ENCODE measurements around the gene HMGA1.

The HMGA1 gene

DNA sequence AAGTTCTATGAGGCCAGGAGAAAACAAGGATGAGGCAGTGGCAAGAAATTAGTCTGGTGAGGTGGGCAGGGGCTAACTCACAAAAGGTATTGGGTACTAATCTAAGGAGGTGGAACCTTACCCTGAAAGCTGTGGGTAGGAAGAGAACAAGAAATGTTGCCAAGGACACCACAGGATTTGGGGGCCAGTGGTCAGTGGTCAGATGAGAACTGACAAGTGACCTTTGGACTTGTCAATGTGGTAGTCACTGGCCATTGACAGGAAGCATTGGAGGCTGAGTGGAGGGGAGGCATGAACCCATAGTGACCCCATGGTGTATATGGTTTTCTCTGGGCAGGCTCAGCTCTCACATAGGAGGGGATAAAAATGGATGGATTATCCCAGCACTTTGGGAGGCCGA, 37.5 kb downstream of the HMGA1 start:
- H3K9ac ChIP-seq (ENCODE audit: insufficient read length) = no peak overlapping the region
- TF ChIP-seq FOXP2 (optimal IDR thresholded peaks at IDR 0.05; ENCODE audit: control extremely low read depth, extremely low read length, insufficient read depth) (no peak), POLR2AphosphoS5 (IDR thresholded peaks at IDR 0.05; ENCODE audit: borderline replicate concordance, low read depth, low read length) (no peak), EZH2 (IDR thresholded peaks at IDR 0.05) (no peak)
- DNase-seq (ENCODE audit: low read depth, low spot score) = no peak

DNA sequence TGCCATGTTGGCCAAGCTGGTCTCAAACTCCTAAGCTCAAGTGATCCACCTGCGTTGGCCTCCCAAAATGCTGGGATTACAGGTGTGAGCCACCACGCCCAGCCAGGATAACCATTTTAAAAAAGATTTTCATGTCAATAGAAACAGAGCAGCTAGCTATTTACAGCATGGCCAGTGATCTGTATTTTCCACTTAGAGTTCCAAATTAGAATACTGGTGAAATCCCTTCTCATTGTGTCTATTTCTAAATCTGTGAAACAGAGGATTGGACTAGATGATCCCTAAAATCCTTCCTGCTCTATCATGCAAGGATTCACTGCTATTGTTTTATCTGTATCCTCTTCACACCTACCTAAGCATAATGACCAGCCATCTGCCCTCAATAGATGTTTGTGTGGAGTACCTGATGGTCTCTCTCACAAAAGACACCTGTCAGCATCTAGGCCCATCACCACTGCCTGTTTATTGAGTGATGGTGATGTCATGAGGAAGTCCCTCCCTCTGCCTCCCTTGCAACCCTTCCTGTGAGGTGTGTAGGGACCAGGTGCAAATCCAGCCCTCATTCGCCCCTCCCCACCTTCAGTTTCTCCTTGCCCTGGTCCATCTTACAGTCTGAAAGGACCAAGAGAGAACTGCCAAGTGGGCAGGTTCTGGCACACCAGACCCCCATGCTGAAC, 38.6 kb downstream of the HMGA1 start:
- Histone ChIP-seq H3K36me3 (ENCODE audit: insufficient read depth, low read length) (peaks cover 8% of the 10 kb centered on the region; the same call in 1 of the 2 replicates), H3K9me3 (ENCODE audit: low read depth, low read length) (no peaks in the 10 kb centered on the region), H3K27ac (no peak overlapping the region), H3K4me3 (no peak overlapping the region), H3K9ac (ENCODE audit: insufficient read length) (no peak overlapping the region)
- no peak for DNase-seq (ENCODE audit: low read depth, low spot score)
- no peak for TF ChIP-seq POLR2AphosphoS5 (IDR thresholded peaks at IDR 0.05; ENCODE audit: borderline replicate concordance, low read depth, low read length)
- TF ChIP-seq EZH2 (IDR thresholded peaks at IDR 0.05) = no peak
- TF ChIP-seq FOXP2 (optimal IDR thresholded peaks at IDR 0.05; ENCODE audit: control extremely low read depth, extremely low read length, insufficient read depth) = no peak

More for the DNA sequence above, 37.5 kb downstream of the HMGA1 start:
- H3K36me3 ChIP-seq (ENCODE audit: insufficient read depth, low read length) = no peaks in the 10 kb centered on the region; the same call in 1 of the 2 replicates
- H3K27ac ChIP-seq = no peak overlapping the region
- no peak overlapping the region for H3K4me3 ChIP-seq
- H3K9me3 ChIP-seq (ENCODE audit: low read depth, low read length) = no peaks in the 10 kb centered on the region

DNA sequence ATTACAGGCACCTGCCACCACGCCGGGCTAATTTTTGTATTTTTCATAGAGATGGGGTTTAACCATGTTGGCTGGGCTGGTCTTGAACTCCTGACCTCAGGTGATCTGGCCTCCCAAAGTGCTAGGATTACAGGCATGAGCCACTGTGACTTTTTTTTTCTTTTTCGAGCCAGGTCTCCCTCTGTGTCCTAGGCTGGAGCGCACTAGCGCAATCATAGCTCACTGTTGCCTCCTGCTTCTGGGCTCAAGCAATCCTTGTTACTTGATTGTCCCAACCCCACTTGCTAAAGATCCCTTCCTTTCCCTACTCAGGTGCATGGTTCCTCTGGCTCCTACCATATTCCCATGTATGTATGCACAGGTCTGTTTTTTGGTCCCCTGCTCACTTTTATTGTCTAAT, 39.5 kb downstream of the HMGA1 start:
- no peaks in the 10 kb centered on the region for H3K9me3 ChIP-seq (ENCODE audit: low read depth, low read length)
- no peak overlapping the region for H3K27ac ChIP-seq
- DNase-seq (ENCODE audit: low read depth, low spot score) = no peak
- no peak overlapping the region for H3K9ac ChIP-seq (ENCODE audit: insufficient read length)
- H3K4me3 ChIP-seq = no peak overlapping the region
- TF ChIP-seq EZH2 (IDR thresholded peaks at IDR 0.05) (no peak), FOXP2 (optimal IDR thresholded peaks at IDR 0.05; ENCODE audit: control extremely low read depth, extremely low read length, insufficient read depth) (no peak), POLR2AphosphoS5 (IDR thresholded peaks at IDR 0.05; ENCODE audit: borderline replicate concordance, low read depth, low read length) (no peak)
- peaks cover 14% of the 10 kb centered on the region; the same call in 1 of the 2 replicates for H3K36me3 ChIP-seq (ENCODE audit: insufficient read depth, low read length)

DNA sequence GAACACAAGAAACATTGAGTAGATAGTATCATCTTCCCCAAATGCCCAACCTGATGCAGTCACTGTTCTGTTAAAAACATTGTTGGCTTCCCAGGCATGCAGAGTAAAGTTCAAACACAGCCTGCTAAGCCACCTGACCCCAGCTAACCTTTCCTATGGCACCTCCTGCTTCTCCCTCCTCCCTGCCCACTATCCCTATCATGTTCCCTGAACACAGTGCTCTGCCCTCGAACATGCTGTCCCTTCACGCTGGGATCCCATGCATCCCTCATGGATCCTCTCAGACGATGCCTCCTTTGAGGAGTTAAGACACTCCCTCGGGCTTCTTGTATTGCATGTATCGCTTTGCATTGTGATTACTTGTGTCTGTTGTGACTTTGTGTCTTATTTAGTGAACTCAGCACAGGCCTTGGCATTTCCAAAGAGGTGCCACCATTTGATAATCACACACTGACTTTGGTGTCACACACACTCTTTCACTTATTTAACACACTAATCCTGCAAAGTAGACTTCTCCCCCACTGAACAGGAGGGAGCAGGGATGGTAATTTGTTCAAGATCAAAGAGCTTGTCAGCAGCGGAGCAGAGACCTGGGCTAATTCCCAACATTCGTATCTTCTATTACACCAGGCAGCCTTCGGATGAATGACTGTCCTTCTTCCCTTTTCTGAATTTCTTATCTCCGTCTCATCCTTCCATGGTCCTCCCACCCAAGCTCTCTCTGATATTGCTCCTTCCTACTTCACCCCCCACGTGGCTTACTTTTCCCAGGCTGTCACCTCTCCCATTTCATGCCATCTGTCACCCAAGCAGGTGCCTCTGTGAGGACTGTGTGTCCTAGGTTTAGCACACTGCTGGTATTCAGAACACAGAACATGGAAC, 40.4 kb downstream of the HMGA1 start:
- Histone ChIP-seq H3K36me3 (ENCODE audit: insufficient read depth, low read length) (peaks cover 17% of the 10 kb centered on the region; the same call in 1 of the 2 replicates), H3K9me3 (ENCODE audit: low read depth, low read length) (no peaks in the 10 kb centered on the region), H3K27ac (no peak overlapping the region), H3K4me3 (no peak overlapping the region), H3K9ac (ENCODE audit: insufficient read length) (no peak overlapping the region)
- no peak for DNase-seq (ENCODE audit: low read depth, low spot score)
- TF ChIP-seq POLR2AphosphoS5 (IDR thresholded peaks at IDR 0.05; ENCODE audit: borderline replicate concordance, low read depth, low read length) (no peak; the same call in 1 of the 2 replicates), EZH2 (IDR thresholded peaks at IDR 0.05) (no peak), FOXP2 (optimal IDR thresholded peaks at IDR 0.05; ENCODE audit: control extremely low read depth, extremely low read length, insufficient read depth) (no peak)

DNA sequence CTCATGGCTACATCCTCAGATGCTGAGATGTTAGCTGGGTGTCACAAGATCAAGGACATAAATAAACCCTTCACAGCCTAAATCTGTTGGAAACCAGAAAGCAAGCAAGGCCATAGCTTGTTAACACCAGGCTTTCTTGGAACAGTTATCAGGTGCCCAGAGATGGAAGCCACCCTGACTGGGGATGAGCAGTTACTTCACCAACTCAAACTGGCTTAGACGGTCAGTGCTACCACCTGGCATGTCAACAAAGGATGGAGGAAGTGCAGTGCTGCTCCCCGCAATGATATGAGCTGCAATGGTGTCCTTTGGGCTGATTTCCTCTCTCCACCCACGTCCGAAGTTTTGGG, 41.1 kb downstream of the HMGA1 start:
- no peak for DNase-seq (ENCODE audit: low read depth, low spot score)
- H3K27ac ChIP-seq = no peak overlapping the region
- H3K36me3 ChIP-seq (ENCODE audit: insufficient read depth, low read length) = peaks cover 20% of the 10 kb centered on the region; the same call in 1 of the 2 replicates
- no peak overlapping the region for H3K4me3 ChIP-seq
- no peak; the same call in 1 of the 2 replicates for TF ChIP-seq POLR2AphosphoS5 (IDR thresholded peaks at IDR 0.05; ENCODE audit: borderline replicate concordance, low read depth, low read length)
- no peak for TF ChIP-seq EZH2 (IDR thresholded peaks at IDR 0.05)
- TF ChIP-seq FOXP2 (optimal IDR thresholded peaks at IDR 0.05; ENCODE audit: control extremely low read depth, extremely low read length, insufficient read depth) = no peak
- no peaks in the 10 kb centered on the region for H3K9me3 ChIP-seq (ENCODE audit: low read depth, low read length)
- H3K9ac ChIP-seq (ENCODE audit: insufficient read length) = no peak overlapping the region

DNA sequence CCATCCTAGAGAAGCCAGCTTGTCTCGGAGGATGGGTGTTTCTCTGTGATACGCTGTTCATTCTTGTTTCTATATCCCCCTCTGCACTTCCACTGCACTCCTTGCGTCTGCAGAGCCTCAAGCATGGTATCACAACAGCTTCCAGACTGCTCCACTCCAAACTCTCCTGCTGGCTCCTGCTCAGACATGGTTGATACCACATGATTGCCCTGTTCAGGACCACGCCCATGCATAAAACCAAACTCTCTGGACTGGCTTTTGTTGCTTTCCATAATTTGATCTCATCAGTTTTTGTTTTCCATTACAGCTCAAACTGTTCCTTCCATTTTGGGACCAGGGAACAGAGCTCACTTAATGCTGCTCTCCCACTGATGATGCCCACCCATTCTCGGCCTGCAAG, 42.2 kb downstream of the HMGA1 start:
- no peak overlapping the region for H3K4me3 ChIP-seq
- no peak overlapping the region for H3K27ac ChIP-seq
- TF ChIP-seq FOXP2 (optimal IDR thresholded peaks at IDR 0.05; ENCODE audit: control extremely low read depth, extremely low read length, insufficient read depth) (no peak), EZH2 (IDR thresholded peaks at IDR 0.05) (no peak), POLR2AphosphoS5 (IDR thresholded peaks at IDR 0.05; ENCODE audit: borderline replicate concordance, low read depth, low read length) (no peak)
- DNase-seq (ENCODE audit: low read depth, low spot score) = no peak
- no peak overlapping the region for H3K9ac ChIP-seq (ENCODE audit: insufficient read length)
- no peaks in the 10 kb centered on the region for H3K9me3 ChIP-seq (ENCODE audit: low read depth, low read length)
- peaks cover 24% of the 10 kb centered on the region; the same call in 1 of the 2 replicates for H3K36me3 ChIP-seq (ENCODE audit: insufficient read depth, low read length)

DNA sequence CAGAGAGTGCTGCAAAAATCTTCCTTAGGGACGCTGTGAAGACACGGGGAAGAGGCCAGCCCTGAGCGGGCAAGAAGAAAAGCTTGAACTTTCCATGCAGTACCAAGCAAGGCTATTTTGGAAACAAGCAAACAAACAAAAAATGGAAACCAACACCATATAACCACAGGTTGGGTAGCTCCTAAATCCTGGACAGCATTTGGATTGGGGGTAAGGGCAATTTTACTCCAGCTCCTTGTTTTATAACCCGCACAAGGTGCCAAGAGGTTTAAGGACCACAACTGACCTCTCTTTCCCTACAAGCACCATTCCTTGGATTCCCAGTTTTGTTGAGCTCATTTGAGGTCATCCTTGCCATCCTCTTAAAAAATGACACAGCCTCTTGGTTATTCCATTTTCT, 43.5 kb downstream of the HMGA1 start:
- Histone ChIP-seq H3K4me3 (no peak overlapping the region), H3K9me3 (ENCODE audit: low read depth, low read length) (no peaks in the 10 kb centered on the region), H3K36me3 (ENCODE audit: insufficient read depth, low read length) (peaks cover 37% of the 10 kb centered on the region), H3K27ac (no peak overlapping the region), H3K9ac (ENCODE audit: insufficient read length) (no peak overlapping the region)
- TF ChIP-seq POLR2AphosphoS5 (IDR thresholded peaks at IDR 0.05; ENCODE audit: borderline replicate concordance, low read depth, low read length) = no peak
- DNase-seq (ENCODE audit: low read depth, low spot score) = no peak

DNA sequence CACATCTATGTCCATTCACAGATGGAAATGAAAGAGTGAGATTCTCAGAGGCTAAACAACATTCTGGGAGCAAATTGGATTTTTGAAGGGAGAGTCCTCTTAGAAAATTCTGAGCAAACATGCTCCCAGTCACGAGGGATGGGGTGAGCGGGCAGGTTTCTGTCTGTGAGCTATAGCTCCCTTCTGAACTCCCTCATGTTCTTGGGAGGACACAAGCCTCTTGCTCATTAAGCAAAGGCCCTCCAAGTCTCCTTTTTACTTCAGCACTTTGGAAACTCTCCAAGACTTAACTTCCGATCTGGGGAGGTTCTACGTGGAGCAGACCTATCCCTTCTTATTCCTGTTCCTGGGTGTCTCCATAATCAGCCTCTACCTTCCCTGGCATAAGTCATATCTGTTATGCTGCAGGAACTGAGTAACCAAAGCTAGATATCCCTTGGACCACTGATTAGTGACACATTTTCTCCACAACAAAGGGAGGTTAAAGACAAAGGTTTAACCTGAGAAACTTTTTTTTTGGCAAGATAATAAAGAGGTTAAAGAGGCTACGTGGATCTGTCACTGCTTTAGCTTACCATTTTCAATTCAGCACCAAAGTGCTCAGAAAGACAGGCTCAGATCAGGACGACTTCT, 45.1 kb downstream of the HMGA1 start:
- H3K36me3 ChIP-seq (ENCODE audit: insufficient read depth, low read length) = peaks cover 44% of the 10 kb centered on the region
- no peak overlapping the region for H3K27ac ChIP-seq
- no peak overlapping the region for H3K4me3 ChIP-seq
- TF ChIP-seq POLR2AphosphoS5 (IDR thresholded peaks at IDR 0.05; ENCODE audit: borderline replicate concordance, low read depth, low read length) = no peak
- no peak for TF ChIP-seq EZH2 (IDR thresholded peaks at IDR 0.05)
- no peak for TF ChIP-seq FOXP2 (optimal IDR thresholded peaks at IDR 0.05; ENCODE audit: control extremely low read depth, extremely low read length, insufficient read depth)
- H3K9me3 ChIP-seq (ENCODE audit: low read depth, low read length) = no peaks in the 10 kb centered on the region
- DNase-seq (ENCODE audit: low read depth, low spot score) = no peak
- H3K9ac ChIP-seq (ENCODE audit: insufficient read length) = no peak overlapping the region
